Heart left ventricle (tissue), 16 donors: Measurements from ENCODE around the gene PALD1. TPM values are rescaled to one million over a fixed set of nuclear protein-coding genes. Genes with fewer than 3 reads are reported as not detected.

ENCODE experiments used
- ATAC-seq, 4 donors: fragments of 200-7000 bp; cut with Tn5 transposase; one replicate each; pipeline ENCODE4 v1.9.1; 2020 to 2022; ENCODE audit warnings: moderate library complexity in 4 of 4, mild to moderate bottlenecking in 3 of 4, moderate number of reproducible peaks in 1 of 4
- DNase-seq, 5 donors: peaks; one replicate each; pipeline ENCODE4 v3.0.0-alpha.2; 2020
- H3K27ac ChIP-seq, 12 donors: fragments of 200-600 bp; sonication (generic) in 4 of 12; one replicate each; pipeline versions ENCODE4 v1.5.0 to v1.8.0; 2016 to 2022; ENCODE audit warnings: mild to moderate bottlenecking in 2 of 12
- H3K27me3 ChIP-seq, 9 donors: fragments of 200-600 bp; sonication (generic) in 2 of 9; one replicate each; pipeline versions ENCODE4 v1.5.1 to v1.8.0; 2016 to 2022; ENCODE audit warnings: mild to moderate bottlenecking in 3 of 9
- H3K36me3 ChIP-seq, 9 donors: fragments of 200-600 bp; sonication (generic) in 2 of 9; one replicate each; pipeline versions ENCODE4 v1.5.0 to v1.8.0; 2018 to 2022; ENCODE audit warnings: mild to moderate bottlenecking in 2 of 9
- H3K4me1 ChIP-seq, 12 donors: fragments of 200-600 bp; sonication (generic) in 4 of 12; one replicate each; pipeline versions ENCODE4 v1.5.0 to v1.8.0; 2016 to 2022; ENCODE audit warnings: mild to moderate bottlenecking in 3 of 12
- H3K4me3 ChIP-seq, 12 donors: fragments of 200-600 bp; sonication (generic) in 4 of 12; one replicate each; pipeline versions ENCODE4 v1.5.0 to v1.8.0; 2017 to 2022; ENCODE audit warnings: mild to moderate bottlenecking in 9 of 12, moderate library complexity in 4 of 12
- H3K9me3 ChIP-seq, 12 donors: fragments of 200-600 bp; sonication (generic) in 4 of 12; one replicate each; pipeline versions ENCODE4 v1.5.0 to v1.8.0; 2016 to 2022; ENCODE audit warnings: mild to moderate bottlenecking in 1 of 12
- POLR2A ChIP-seq, 2 donors: fragments of 450-650 bp; IDR thresholded peaks; one replicate each; pipeline ENCODE4 v1.6.1; 2017; ENCODE audit warnings: antibody characterized with exemption in 2 of 2, mild to moderate bottlenecking in 2 of 2, moderate library complexity in 2 of 2
- WGBS, 4 donors: extraction: QIAGEN DNeasy Blood & Tissue Kit in 2 of 4; methylation state at CpG; one replicate each; pipeline versions ENCODE4 v1.1.5 to v1.1.7; 2013 to 2018; 5-methylcytosine and 5-hydroxymethylcytosine counted together
- intact Hi-C, 10 donors: fragments of 100-400 bp; cut with DNase I; formaldehyde crosslinking; loops; one replicate each; pipeline versions ENCODE4 v1.11.1 to v1.14.2; 2022
- polyA plus RNA-seq, 2 donors: library from polyadenylated mRNA; stranded (reverse); fragments of 200-250 nt; gene quantifications; one replicate each; pipeline ENCODE4 v1.2.3, GENCODE V29; 2013
- total RNA-seq, 9 donors: library from RNA; depleted of rRNA in 2 of 9; stranded (reverse); fragments of >200 nt in 2 of 9; fragmentation: NEBNext Ultra II Directional in 3 of 9; extraction: Animal tissue kit (Norgen Biotek cat#: 25700) in 3 of 9; gene quantifications; one replicate each; pipeline versions ENCODE4 v1.1.0 to v1.2.4, GENCODE V29; 2016 to 2023
- TF ChIP-seq, protein P1 (sequence below), 12 donors: fragments of 200-600 bp; sonication (generic) in 4 of 12; IDR thresholded peaks; one replicate each; pipeline versions ENCODE4 v1.5.0 to v1.8.0; 2018 to 2022; ENCODE audit warnings: antibody characterized with exemption in 12 of 12, mild to moderate bottlenecking in 5 of 12
- donor health status: ischemic (EF 13 %, LVEDD 7.1; RV severe dilation, severe dysfunction).
- donor health status: healthy with polysubstance abuse.
- donor health status: DM: no; HTN: yes; CAD: no.
- donor health status: DM: no; HTN: no; CAD: no.
- donor health status: ischemic (EF 25% LVEDD 6.9; RV normal size, moderate dysfunction).
- donor health status: ischemic (EF 25% LVEDD 5.7; RV mildly dilated, moderate dysfunction).
- donor health status: healthy.
- donor health status: DM: yes; HTN: yes; CAD: no.
- donor health status: ischemic (EF 35%, LVEDD 5.7; RV mildly dilated, moderate dysfunction).
- donor health status: nonischemic (EF 11% LVEDD 7.7; RV severe dilation, severe dysfunction).
- donor health status: DM: yes; HTN: yes; CAD: no.
- donor health status: PGD.
- donor health status: ischemic (EF 29% LVEDD 5.4; RV normal size, mild dysfunction).
- donor health status: nonischemic (EF 23%, LVEDD 6.1; RV moderate dilation, normal function).

The PALD1 gene
- total and polyA plus RNA-seq, 11 donors: 2.7 to 12.3 (median 5.5) TPM

DNA sequence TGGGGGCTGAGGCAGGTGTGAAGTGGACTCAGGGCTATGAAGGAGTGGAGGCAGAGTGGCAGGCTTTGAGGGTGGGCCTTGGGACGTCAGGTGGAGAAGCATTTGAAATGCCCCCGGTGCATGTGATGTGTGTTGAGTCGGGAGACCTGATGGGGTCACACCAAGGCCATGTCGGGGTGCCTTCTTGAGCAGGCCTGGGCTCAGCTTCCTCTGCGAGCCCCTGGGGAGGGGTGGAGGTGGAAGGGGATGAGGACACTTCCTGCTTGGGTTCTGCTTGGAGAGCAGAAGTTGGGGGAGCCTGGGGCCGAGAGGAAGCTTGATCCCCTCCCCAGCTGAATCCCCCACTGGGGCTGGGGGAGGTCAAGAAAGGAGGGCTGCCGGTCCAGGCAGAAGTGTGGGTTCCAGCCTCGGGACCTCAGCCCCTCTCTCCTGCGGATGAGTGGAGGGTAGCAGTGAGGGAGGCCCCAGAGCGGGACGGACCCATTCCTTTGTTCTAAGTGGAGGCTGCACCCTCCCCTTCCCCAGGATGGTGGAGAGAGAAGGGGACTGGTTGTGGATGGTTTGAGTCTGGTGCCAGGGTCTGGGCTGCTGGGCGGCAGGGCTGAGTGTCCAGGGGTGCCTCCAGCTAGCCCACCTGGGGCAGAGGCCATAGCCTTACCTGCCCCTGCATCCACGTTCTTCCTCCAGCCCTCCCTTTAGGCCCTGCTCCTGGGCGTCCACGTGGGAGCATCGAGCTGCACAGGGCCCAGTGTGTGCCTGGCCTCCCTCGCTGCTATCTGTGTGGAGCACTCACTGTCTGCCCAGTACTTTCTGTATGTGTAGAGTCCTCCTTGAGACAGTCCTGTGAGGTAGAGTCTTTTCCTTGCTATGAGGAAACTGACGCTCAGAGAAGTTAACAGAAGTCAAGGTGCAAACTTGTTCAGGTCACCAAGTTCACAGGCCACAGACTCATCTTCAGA lies 87.3 kb downstream of the PALD1 start:
- H3K36me3 ChIP-seq: peaks cover 0 to 17% (median 0%) of the 10 kb centered on the region in 9 donors
- H3K27ac ChIP-seq: no peak overlapping the region
- H3K27me3 ChIP-seq: no peaks in the 10 kb centered on the region
- no peaks in the 10 kb centered on the region for H3K9me3 ChIP-seq
- DNase-seq (peak in 1 of 5 donors; percentile 12), ATAC-seq (peak in 1 of 4 donors; percentile 22)
- WGBS, 4 donors: 78 to 85% (median 79%) methylated on average over 14 to 18 of the region's 18 CpGs
- H3K4me1 ChIP-seq: peaks cover 0 to 33% (median 18%) of the 10 kb centered on the region in 12 donors
- TF ChIP-seq, protein P1, sequence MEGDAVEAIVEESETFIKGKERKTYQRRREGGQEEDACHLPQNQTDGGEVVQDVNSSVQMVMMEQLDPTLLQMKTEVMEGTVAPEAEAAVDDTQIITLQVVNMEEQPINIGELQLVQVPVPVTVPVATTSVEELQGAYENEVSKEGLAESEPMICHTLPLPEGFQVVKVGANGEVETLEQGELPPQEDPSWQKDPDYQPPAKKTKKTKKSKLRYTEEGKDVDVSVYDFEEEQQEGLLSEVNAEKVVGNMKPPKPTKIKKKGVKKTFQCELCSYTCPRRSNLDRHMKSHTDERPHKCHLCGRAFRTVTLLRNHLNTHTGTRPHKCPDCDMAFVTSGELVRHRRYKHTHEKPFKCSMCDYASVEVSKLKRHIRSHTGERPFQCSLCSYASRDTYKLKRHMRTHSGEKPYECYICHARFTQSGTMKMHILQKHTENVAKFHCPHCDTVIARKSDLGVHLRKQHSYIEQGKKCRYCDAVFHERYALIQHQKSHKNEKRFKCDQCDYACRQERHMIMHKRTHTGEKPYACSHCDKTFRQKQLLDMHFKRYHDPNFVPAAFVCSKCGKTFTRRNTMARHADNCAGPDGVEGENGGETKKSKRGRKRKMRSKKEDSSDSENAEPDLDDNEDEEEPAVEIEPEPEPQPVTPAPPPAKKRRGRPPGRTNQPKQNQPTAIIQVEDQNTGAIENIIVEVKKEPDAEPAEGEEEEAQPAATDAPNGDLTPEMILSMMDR (IDR thresholded peaks at IDR 0.05): no peak
- TF ChIP-seq POLR2A (IDR thresholded peaks at IDR 0.05): no peak
- no peak overlapping the region for H3K4me3 ChIP-seq
- intact Hi-C loops: no loop called here

DNA sequence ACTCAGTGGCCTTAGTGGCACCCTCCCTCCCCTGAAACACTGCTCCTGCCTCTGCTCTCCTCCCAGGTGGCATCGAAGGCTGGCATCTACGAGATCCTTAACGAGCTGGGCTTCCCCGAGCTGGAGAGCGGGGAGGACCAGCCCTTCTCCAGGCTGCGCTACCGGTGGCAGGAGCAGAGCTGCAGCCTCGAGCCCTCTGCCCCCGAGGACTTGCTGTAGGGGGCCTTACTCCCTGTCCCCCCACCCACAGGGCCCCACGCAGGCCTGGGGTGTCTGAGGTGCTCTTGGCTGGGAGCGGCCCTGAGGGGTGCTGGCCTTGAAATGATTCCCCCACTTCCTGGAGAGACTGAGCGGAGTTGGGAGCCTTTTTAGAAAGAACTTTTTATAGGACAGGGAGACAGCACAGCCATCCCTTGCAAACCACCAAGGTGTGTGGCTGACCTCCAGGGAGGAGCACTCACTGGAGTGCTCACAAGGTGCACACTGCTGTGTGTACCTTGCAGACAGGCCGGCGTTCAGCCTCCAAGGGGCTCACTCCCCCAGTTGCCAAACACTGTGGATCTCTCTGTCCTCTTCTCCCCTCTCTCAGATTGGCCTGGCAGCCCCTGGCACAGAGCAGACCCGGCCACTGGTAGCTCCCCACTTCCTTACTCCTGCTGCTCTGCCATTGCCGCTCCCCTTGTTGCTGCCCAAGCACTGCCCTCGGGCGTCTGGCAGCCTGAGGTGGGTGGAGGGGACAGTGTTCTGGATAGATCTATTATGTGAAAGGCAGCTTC lies 88.1 kb downstream of the PALD1 start:
- WGBS, 4 donors: 91 to 94% (median 92%) methylated on average over 10 to 18 of the region's 18 CpGs

DNA sequence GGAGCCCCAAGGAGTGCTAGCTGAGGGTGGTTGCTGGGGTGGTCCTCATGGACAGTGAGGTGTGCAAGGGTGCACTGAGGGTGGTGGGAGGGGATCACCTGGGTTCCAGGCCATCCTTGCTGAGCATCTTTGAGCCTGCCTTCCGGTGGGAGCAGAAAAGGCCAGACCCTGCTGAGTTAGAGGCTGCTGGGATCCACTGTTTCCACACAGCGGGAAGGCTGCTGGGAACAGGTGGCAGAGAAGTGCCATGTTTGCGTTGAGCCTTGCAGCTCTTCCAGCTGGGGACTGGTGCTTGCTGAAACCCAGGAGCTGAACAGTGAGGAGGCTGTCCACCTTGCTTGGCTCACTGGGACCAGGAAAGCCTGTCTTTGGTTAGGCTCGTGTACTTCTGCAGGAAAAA lies 89.0 kb downstream of the PALD1 start:
- Histone ChIP-seq H3K4me3 (no peak overlapping the region), H3K27me3 (no peaks in the 10 kb centered on the region), H3K4me1 (peaks cover 0 to 19% (median 10%) of the 10 kb centered on the region in 12 donors), H3K27ac (no peak overlapping the region), H3K9me3 (no peaks in the 10 kb centered on the region), H3K36me3 (peaks cover 0 to 17% (median 0%) of the 10 kb centered on the region in 9 donors)
- 86 to 89% (median 88%) methylated on average over 4 of the region's 4 CpGs for WGBS, 4 donors
- intact Hi-C loops: no loop called here
- peak in 1 of 5 donors; percentile 1 for DNase-seq
- TF ChIP-seq, protein P1 (IDR thresholded peaks at IDR 0.05): no peak
- TF ChIP-seq POLR2A (IDR thresholded peaks at IDR 0.05): no peak
- no peak for ATAC-seq

More for the DNA sequence above, 88.1 kb downstream of the PALD1 start:
- DNase-seq: peak in 1 of 5 donors; percentile 20
- H3K36me3 ChIP-seq: peaks cover 0 to 17% (median 0%) of the 10 kb centered on the region in 9 donors
- no peak overlapping the region for H3K27ac ChIP-seq
- peaks cover 0 to 24% (median 10%) of the 10 kb centered on the region in 12 donors for H3K4me1 ChIP-seq
- no peak for TF ChIP-seq POLR2A (IDR thresholded peaks at IDR 0.05)
- TF ChIP-seq, protein P1 (IDR thresholded peaks at IDR 0.05): no peak
- no peaks in the 10 kb centered on the region for H3K27me3 ChIP-seq
- no peak for ATAC-seq
- H3K4me3 ChIP-seq: no peak overlapping the region
- no peaks in the 10 kb centered on the region for H3K9me3 ChIP-seq
- intact Hi-C loops: no loop called here

DNA sequence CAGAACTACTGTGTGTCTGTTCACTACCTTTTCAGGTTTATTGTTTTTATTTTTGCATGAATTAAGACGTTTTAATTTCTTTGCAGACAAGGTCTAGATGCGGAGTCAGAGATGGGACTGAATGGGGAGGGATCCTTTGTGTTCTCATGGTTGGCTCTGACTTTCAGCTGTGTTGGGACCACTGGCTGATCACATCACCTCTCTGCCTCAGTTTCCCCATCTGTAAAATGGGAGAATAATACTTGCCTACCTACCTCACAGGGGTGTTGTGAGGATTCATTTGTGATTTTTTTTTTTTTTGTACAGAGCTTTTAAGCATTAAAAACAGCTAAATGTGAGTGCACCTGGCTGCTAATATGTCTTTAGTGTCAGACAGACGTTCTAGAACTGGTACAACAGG lies 89.5 kb downstream of the PALD1 start:
- TF ChIP-seq POLR2A (IDR thresholded peaks at IDR 0.05): no peak
- TF ChIP-seq, protein P1 (IDR thresholded peaks at IDR 0.05): no peak
- H3K27ac ChIP-seq: no peak overlapping the region
- DNase-seq (no peak), ATAC-seq (no peak)
- H3K9me3 ChIP-seq: no peaks in the 10 kb centered on the region
- H3K36me3 ChIP-seq: peaks cover 0 to 17% (median 0%) of the 10 kb centered on the region in 9 donors
- intact Hi-C loops: no loop called here
- H3K4me1 ChIP-seq: peaks cover 0 to 16% (median 10%) of the 10 kb centered on the region in 12 donors
- 91 to 98% (median 95%) methylated on average over 3 of the region's 3 CpGs for WGBS, 4 donors
- H3K4me3 ChIP-seq: no peak overlapping the region
- H3K27me3 ChIP-seq: no peaks in the 10 kb centered on the region
